ENCODE results near the gene MTHFD2L. TPM values are rescaled to one million over a fixed set of nuclear protein-coding genes. Genes with fewer than 3 reads are reported as not detected.
"Not testable (repeated sequence)": the region's sequence is repeated elsewhere in the genome, so short reads cannot be mapped to it uniquely, and the experiment has no call there.

Gene MTHFD2L
- 8.7 TPM for total RNA-seq

DNA sequence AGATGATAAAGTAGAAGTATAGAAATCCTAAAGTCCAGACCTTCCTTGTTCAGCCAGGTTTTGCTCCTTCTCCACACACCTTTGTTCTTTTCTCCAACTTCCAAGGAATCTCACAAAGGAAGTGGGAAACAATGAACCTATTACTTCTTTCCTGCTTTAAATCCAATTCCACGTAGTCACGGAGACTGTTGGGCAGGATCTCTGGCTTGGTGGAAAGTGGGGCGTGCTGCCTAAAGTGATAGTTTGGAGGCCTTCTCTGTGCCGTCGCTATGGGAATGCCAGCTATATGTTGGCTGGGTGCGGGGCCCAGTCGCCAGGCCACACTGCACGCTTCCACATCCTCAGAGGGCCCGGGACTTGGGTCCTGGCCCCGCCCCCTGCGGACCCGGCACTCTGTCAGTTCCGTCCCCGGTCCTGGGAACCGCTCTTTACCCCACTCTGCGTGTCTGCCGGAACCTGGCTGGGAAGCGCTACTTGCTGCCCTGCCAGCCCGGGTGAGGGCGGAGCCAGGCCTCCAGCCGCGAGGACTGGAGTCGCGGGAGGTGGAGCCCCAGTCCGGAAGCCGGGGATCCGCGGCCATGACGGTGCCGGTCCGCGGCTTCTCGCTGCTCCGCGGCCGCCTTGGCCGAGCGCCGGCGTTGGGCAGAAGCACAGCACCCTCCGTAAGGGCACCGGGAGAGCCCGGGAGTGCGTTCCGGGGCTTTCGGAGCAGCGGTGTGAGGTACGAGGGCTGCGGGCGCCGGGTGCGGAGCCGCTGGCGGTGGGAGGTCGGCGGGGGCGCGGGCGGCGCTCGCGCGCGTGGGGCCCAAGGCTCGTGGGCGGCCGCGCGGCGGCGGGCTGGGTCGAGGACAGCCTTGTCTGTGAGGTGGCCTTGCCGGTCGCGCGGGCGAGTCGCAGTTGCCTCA, at the start of gene MTHFD2L:
TSS of gene MTHFD2L (plus strand) at position 558 of the 905 bp plus-strand sequence. CDS start at position 579, 21 bp downstream.
- DNase-seq: peak; percentile 79

DNA sequence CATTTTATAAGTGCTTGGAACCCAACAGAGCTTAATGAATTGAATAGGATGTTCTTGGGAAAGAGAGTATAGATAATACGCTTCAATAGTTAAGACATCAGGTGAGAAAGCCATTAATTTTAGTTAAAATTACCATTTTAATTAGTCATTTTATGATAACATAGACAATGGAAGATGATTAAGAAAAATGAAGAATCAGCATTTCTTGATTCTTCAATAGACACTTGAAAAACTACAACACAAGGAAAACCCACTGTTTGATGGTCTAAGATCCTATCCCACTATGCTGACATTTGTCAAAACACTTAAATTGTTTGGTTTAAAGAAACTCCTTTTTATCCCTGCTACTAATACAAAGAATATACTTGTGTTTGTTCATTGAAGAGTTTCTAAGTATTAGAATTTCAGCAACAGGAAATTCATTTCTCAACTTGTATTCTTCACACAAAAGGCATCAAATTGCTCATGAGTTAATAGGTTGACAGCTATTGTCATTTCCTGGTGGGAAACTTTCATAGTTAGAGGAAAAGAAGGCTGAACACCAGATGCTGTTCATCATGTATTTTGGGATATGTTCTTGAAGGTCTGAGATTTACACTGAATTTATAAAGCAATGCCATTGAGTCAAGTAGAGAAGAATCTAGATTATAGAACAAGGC, 49.3 kb upstream of the MTHFD2L start:
- DNase-seq: no peak

DNA sequence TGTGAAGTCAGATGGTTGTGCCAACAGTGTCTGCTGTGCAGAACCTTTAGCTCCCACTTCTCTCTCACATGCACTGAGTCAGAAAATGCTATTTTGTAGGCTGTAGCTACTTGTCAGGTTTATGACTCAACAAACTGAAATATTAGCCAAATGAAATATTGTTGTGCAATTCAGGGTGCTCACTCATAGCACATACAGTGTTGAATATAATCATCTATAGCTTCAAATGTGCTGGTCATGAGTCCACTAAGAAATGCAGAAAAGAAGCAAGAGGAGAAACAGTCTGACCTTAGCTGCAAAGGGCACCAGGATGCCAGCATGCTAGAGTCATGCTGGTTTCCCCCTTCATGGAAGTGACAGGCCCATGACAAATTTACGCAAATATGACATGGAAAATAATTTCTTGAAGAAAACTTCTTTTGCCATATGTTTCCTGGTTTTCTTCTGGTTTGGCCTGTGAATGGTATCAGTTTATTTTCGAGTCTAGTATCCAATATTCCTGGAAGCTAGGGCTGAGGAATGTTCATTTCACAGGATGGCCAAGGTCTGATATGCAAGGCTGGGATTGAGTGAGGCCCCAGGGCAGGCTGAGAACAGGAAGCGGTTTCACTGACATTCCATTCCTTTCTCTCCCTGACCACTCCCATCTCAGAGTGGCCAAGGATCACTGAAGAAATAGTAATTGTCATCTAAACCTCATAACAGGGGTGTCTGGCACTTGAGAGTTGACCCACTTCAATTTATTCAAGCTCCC, 48.6 kb upstream of the MTHFD2L start:
- peak; percentile 10 for DNase-seq

DNA sequence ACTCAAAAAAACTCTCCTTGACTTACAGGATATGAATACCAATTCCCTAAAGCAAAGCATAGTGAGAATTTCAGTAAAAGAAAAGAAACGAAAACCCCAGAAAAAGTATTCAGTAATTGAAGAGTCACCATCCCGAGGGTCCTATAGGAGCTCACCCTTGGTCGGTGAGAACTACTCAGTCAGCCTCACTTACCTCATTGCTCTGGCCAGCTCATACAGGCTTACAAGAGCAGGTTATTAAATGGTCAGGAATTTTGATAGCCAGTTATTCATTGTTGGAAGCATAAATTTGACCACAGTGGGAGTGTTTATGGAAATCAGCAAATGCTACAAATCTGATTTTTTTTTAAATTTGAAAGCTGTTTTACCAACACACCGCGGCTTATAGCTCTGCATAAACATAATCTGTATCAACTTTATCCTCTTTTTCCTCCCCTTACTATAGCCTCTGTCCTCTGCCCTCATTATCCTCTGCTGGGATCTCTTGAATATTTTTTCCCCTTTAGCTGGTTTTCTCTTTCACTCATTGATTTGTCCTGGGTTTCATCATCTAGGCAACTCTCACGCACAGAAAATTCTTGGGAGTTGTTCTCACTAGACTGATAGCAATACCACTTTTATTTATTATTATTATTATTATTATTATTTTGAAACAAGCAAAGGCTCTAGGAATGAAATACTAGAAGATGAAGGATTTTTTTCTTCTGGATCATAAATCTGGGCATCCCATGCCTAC, 47.9 kb upstream of the MTHFD2L start:
- DNase-seq: no peak

DNA sequence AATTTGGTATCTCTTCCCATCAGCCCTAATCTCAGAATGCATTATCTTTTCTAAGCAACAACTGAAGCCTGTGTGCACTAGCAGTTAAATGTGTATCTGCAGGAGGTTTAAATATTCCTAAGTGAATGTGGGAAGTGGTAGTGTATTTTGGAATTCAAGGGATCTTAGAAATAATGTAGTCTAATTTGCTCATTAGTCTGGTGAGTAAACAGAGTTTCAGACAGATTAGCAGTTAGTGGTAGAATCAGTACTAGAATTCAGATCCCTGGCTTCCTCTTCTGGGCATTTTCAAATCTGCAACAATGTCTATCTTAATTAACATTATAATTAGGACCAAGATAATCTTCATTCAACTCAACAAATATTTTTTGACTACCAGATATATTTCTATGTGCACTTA, 47.2 kb upstream of the MTHFD2L start:
- DNase-seq: no peak

DNA sequence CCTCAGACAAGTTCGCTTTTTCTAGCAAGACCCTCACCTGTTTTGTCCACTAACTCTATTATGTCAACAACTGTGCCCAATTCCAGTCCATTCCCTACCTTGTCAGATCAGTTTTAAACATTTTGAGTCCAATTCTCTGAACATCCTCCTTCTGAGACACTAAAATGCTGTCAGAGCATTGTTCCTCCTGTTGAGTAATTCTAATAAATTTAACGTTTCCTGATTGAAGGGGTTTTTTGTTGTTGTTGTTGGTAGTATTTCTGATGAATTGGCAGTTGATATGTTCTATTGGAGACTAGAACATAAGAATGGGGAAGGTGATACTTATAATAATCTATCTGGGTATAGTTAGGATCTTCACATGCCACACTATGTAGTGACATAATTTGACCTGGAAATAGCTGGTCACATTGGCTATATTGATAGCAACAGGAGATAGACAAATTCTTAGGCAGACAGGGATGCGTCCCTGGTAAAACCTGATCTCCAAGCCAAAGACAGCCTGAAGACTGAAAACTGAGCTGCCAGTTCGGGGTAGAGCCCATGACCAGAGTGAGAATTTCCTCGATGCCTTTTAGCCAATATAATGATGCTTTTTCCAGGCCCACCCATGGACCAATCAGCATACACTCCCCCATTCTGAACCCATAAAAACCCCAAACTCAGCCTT, 46.5 kb upstream of the MTHFD2L start:
- DNase-seq: no peak

DNA sequence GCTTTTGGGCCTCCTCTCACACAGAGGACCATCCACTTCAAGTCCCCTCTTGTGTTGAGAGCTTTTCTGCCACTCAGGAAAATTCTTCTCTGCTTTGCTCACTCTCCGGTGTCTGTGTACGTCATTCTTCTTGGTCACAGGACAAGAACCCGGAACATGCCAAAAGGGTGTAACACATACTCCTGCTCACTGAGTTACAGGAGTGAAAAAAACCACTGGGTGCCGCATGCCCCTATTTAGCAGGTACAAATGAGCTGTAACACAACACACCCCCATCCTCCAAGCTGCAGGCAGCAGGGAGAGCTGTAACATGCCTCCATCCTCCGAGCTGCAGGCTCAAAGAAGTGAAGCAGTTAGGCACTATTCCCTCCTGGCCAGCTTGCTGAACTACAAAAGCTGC, 45.9 kb upstream of the MTHFD2L start:
- DNase-seq: no peak

DNA sequence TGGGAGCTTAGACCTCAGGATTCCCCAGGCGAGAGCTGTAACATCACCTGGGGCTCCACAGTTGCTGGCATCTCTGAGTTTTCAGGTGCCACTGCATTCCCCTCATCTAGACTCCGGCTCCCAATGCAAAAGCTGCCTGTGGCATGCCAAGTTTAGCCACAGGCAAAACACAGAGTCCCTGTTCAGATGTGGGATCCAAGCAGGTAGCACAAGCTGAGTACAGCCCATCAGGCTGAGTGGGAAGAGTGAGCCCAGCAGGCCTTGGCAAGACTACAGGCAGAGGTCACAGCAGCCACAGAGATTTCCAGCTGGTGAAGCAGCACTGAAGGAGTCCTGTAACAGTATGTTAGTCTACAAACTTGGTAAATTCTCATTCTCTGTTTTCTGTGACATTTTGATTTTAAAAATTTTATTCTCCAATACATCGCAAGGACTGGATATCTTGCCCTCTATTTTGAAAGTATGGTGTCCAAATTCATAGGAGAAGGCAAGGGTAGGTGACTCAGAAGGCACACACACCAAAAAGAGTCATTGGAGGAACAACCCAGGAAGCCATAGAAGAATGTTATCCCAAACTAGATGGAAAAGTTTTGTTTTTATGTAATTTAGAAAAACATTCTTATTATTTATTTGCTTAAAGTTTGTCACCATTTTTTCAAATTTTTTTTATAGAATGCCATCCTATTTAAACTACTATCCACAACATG, 45.4 kb upstream of the MTHFD2L start:
- DNase-seq: no peak

DNA sequence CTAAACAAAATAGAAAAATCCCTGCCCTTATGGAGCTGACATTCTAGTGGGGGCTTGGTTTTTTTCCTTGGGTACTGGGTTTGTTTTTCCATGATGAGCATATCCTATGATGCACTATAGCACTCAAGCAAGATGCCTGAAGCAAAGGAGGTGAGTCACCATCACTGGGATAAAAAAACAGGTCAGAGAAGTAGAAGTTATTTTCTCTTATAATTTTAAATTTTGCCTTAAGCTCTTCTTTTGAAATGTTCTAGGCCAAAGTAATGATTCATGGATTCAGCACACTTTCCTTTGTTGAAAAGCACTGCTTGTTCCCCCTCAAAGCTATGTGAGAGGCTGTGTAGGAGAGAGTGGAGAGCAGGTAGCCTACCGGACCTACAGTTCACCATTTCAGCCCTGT, 43.7 kb upstream of the MTHFD2L start:
- no peak for DNase-seq

DNA sequence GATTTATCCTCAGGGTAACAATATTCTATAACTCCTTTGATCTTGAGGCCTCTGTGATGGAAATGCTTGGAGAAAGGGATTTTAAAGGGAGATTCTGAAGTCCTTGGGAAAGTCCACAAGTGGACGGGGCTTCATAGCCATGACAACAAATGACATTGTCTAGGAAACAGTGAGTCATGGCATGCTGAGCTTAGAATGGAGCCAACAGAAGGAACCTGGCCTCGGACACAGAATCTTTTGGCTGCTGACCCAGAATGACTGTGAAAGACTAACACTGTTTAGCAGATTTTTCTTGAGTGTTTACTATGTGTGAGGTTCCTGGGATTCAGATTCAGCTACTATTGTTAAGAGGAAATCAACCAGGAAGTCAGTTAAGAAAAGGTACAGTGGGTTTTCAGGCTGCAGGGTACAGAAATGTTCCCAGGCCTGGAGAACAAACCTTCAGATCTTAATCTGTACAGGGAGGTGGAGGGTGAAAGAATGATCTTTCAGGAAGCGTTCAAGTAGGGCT, 40.8 kb upstream of the MTHFD2L start:
- DNase-seq: peak; percentile 65

DNA sequence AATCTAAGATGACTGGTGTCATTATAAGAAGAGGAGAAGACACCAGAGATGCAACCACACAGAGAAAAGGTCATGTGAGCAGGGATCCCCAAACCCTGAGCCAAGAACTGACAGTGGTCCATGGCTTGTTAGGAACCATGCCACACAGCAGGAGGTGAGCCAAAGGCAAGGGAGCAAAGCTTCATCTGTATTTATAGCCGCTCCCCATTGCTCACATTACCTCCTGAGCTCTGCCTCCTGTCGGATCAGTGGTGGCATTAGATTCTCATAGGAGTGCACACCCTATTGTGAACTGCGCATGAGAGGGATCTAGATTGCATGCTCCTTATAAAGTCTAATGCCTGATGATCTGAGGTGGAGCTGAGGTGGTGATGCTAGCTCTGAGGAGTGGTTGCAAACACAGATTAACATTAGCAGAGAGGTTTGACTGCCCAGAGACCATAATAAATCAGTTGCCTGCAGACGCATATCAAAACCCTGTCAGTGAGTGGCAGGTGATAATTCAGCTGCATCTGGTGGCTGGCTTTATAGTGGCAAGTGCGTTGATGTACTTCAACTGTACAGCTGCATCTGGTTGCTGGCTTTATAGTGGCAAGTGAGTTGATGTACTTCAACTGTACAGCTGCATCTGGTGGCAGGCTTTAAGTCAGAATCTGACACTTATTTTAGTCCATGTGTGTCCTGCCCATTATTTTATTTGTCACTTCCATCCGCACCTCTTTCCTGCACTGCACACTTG, 39.1 kb upstream of the MTHFD2L start:
- DNase-seq: no peak

DNA sequence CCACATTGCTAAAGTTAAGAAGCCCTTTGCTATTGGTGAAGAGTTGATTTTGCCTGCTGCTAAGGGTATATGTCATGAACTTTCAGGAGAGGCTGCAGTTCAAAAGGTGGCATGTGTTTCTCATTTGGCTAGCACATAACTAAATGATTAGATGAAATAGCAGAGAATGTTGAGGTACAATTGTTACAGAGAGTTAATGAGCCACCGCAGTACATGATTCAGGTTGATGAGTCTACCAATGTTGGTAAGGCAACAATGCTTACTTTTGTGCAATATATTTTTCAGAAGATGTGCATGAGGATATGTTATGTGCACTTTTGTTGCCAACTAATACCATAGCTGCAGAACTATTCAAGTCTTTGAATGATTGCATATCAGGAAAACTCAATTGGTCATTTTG, 37.8 kb upstream of the MTHFD2L start:
- DNase-seq: no peak

DNA sequence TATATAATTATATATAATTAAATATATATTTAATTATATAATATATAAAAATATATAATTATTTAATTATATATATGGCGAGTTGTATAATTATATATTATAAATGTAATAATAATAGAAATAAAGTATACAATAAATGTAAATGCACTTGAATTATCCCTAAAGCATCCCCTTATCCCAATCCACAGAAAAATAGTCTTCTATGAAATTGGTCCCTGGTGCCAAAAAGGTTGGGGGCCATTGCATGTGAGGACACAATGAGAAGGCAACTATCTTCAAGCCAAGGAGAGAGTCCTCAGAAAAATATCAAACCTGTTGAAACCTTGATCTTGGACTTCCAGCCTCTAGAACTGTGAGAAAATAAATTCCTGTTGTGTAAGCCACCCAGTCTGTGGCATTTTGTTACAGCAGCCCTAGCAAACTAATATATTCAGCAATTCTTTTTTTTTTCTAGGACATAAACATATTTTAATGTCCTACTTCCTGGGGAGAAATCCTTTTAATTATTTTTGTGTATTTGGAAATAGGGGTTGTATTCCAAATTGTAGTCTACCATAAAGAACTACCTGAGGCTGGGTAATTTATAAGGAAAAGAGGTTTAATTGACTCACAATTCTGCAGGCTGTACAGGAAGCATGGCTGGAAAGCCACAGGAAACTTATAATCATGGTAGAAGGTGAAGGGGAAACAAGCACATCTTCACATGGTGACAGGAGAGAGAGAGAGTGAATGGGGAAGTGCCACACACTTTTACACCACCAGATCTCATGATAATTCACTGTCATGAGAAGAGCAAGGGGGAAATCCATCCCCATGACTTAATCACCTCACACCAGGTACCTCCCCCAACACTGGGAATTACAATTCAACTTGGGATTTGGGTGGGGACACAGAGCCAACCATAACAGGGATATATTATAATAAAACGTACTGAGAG, 36.0 kb upstream of the MTHFD2L start:
- no peak for DNase-seq

DNA sequence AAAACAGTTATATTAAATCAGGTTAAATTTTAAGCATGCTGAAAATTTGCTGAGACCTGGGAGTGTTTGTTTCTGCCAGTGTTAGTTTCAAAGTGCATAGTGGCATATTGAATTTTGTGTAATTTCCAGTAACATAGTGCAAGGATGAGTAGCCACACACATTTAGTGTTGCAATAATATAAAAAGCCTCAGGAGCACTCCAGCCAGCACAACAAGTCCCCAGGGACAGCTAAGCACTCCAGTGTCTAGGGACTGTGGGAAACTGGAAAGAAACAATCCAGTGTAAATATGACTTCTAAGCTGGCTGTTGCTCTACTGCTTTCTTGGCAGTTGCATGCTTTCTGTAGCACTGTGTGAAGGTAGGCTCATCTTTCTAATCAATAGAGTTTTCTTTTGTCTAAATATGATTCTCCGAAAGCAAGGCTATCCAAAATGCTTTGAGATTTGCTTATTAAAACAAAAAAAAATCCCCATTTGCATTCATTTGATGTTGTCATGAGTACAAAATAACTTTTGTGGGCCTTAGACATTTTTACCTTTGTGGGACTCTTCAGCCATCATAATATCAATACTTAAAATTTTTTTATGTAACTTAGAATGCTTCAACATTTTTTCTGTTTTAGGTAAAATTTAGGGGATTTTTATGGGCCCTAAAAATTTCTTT, 34.7 kb upstream of the MTHFD2L start:
- no peak for DNase-seq

DNA sequence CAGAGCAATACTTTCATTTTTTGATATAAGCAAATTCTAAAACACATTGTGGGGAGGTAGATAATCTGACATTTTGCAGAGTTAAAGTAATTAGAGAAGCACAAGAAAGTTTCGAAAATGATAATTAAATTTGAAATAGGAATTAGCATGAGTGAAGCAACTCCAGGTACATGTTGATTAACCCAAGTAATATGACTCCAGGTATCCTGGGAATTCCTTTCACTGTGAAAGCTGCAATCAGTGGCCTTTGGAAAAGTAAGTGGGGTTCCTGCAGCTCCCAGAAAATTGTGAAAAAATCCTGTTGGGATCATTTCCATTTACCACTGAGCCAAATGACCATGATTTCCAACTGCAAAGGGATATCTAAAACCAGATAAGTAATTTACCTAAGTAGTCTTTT, 32.9 kb upstream of the MTHFD2L start:
- DNase-seq: no peak

DNA sequence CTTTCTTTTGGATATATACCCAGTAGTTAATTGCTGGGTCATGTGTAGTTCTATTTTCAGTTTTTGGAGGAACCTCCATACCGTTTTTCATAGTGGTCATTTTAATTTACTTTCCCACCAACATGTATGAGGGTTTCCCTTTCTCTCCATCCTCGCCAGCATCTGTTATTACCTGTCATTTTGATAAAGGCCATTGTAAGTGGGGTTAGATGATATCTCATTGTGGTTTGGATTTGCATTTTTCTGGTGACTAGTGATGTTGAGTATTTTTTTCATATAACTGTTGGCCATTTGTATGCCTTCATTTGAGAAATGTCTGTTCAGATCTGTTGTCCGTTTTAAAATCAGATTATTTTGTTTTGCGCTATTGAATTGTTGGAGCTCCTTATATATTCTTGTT, 30.2 kb upstream of the MTHFD2L start:
- DNase-seq: no peak

DNA sequence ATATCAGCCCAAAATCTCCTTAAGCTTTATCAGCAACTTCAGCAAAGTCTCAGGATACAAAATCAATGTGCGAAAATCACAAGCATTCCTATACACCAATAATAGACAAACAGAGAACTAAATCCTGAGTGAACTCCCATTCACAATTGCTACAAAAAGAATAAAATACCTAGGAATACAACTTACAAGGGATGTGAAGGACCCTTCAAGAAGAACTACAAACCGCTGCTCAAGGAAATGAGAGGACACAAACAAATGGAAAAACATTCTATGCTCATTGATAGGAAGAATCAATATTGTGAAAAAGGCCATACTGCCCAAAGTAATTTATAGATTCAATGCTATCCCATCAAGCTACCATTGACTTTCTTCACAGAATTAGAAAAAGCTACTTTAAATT, 27.1 kb upstream of the MTHFD2L start:
- DNase-seq: not testable (repeated sequence)

DNA sequence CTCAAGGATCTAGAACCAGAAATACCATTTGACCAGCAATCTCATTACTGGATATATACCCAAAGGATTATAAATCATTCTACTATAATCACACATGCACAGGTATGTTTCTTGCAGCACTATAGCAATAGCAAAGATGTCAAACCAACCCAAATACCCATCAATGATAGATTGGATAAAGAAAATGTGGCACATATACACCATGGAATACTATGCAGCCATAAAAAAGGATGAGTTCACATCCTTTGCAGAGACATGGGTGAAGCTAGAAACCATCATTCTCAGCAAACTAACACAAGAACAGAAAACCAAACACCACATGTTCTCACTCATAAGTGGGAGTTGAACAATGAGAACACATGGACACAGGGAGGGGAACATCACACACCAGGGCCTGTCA, 25.7 kb upstream of the MTHFD2L start:
- not testable (repeated sequence) for DNase-seq

Data from skin of body (tissue), 2 donors.